Measurements from ENCODE around the gene NKAPD1.

NKAPD1 gene

DNA sequence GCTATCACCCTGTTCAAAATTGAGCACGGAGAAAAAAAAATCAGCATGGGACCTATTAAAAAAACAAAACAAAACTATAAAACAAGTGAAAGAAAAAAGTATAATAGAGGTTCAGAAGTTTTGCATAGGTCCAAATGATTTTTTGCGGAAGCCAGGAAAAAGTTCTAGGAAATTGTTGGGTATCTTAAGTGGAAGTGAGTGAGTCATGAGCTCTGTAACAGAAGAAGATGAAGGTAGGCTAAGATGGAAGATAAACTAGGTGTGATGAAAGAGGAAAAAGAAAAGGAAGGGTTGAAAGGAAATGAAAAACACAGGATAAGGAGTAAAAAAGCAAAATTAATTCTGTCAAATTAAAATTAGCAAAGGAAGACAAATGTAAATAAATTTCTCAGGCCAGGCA lies 40.4 kb downstream of the NKAPD1 start:
- TF ChIP-seq, protein P1, sequence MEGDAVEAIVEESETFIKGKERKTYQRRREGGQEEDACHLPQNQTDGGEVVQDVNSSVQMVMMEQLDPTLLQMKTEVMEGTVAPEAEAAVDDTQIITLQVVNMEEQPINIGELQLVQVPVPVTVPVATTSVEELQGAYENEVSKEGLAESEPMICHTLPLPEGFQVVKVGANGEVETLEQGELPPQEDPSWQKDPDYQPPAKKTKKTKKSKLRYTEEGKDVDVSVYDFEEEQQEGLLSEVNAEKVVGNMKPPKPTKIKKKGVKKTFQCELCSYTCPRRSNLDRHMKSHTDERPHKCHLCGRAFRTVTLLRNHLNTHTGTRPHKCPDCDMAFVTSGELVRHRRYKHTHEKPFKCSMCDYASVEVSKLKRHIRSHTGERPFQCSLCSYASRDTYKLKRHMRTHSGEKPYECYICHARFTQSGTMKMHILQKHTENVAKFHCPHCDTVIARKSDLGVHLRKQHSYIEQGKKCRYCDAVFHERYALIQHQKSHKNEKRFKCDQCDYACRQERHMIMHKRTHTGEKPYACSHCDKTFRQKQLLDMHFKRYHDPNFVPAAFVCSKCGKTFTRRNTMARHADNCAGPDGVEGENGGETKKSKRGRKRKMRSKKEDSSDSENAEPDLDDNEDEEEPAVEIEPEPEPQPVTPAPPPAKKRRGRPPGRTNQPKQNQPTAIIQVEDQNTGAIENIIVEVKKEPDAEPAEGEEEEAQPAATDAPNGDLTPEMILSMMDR (IDR thresholded peaks at IDR 0.05): no peak
- no peak for TF ChIP-seq ZFX (IDR thresholded peaks at IDR 0.05; ENCODE audit: borderline replicate concordance)
- H3K27ac ChIP-seq: no peak overlapping the region

DNA sequence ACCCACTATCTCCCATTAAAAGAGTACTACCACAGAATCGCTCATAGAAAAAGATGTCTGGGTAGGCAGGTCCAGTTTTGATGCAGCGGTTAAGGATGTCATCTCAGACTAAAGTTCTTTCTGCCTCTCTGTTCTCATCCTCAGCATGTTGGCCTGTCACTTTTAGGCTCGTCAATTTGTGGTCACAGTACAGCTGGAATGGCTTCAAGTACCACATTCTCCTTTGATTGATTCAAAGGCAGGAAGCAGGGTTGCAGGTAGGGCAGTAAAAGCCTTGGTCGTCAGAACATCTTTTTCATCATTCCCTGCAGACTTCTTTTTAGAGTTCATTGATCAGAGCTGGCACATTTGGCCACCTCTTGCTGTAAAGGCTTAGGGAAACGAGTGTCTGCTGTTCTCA lies 41.3 kb downstream of the NKAPD1 start:
- no peak overlapping the region for H3K27ac ChIP-seq
- no peak for TF ChIP-seq ZFX (IDR thresholded peaks at IDR 0.05; ENCODE audit: borderline replicate concordance)
- TF ChIP-seq, protein P1 (IDR thresholded peaks at IDR 0.05): no peak

DNA sequence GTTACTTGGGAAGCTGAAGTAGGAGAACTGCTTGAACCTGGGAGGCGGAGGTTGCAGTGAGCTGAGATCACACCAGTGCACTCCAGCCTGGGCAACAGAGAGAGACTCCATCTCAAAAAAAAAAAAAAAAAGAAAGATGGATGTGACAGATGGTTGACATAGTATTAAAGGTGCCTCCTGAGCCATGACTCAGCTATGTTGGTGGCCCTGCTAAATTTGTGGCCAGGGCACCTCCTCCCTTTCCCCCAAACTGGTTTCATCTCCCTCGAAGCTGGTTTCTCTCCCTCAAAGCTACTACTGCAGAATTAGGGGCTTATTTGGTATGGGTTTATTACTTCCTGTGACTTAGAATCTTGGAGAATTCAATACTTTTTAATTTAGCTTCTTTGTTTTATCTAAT lies 44.1 kb downstream of the NKAPD1 start:
- H3K27ac ChIP-seq: no peak overlapping the region
- TF ChIP-seq, protein P1 (IDR thresholded peaks at IDR 0.05): no peak
- TF ChIP-seq ZFX (IDR thresholded peaks at IDR 0.05; ENCODE audit: borderline replicate concordance): no peak

DNA sequence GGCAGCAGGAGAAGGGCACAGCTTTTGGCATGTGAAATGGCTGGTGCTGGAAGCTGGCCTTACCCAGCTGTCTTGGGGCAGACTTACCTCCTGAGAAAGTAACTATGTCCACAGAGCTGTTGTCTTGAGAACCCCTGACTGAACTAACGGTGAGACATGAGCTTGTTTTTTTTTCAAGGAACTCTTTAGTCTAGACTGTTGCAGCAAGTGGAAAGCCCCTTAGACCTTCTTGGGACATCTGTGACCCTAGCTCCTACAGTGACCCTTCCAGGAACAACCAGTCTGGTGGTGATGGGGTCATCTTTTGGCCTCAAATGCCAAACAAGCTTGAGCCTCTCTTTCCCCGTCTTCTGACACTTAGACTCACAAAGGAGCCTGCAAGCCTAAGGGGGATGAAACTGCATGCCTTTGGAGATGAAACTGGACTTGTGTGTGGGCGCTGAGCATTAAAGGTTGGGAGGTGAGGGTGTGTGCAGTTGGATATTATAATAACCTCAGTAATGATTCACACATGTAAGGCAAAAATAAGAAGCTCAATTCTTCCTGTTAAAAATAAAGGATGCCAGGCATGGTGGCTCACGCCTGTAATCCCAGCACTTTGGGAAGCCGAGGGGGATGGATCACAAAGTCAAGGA lies 48.0 kb downstream of the NKAPD1 start:
- H3K27ac ChIP-seq: no peak overlapping the region
- TF ChIP-seq, protein P1 (IDR thresholded peaks at IDR 0.05): no peak
- TF ChIP-seq ZFX (IDR thresholded peaks at IDR 0.05; ENCODE audit: borderline replicate concordance): no peak

DNA sequence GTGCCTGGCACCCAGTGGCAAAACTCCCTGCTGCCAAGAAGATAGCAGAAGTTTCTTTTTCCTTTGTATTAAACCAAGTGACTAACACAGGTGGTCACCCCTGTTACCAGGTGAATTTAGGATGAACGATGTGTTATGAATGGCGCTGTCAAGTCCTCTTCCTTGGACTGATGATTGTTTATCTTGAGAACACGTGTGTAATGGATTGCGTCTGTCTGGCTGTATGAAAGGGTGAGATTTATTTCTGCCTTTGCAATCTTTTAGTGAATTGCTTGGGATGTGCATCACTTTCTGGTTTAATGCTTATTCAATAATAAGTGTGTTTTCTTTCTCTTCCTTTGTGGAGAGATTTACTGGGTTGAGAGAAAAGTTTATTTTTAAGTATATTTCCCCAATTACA lies 49.0 kb downstream of the NKAPD1 start:
- TF ChIP-seq, protein P1 (IDR thresholded peaks at IDR 0.05): no peak
- no peak for TF ChIP-seq ZFX (IDR thresholded peaks at IDR 0.05; ENCODE audit: borderline replicate concordance)
- no peak overlapping the region for H3K27ac ChIP-seq

DNA sequence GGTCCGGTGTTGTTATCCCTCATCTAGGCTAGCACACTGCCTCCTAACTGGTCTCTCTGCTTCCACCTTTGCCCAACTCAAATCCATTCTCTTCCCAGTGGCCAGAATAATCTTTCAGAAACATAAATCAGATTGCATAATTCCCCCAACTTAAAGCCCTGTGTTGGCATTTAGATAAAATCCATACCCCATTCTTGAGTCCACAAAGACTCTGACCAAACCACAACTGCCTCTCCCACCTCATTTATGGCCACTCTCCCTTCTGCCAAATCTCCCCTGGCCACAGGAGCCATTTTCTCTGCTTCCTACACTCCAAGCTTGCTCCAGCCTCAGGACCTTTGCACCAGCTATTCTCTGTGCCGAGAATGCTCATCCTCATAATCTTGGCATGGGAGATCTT lies 53.0 kb downstream of the NKAPD1 start:
- TF ChIP-seq, protein P1 (IDR thresholded peaks at IDR 0.05): no peak
- no peak for TF ChIP-seq ZFX (IDR thresholded peaks at IDR 0.05; ENCODE audit: borderline replicate concordance)
- no peak overlapping the region for H3K27ac ChIP-seq

DNA sequence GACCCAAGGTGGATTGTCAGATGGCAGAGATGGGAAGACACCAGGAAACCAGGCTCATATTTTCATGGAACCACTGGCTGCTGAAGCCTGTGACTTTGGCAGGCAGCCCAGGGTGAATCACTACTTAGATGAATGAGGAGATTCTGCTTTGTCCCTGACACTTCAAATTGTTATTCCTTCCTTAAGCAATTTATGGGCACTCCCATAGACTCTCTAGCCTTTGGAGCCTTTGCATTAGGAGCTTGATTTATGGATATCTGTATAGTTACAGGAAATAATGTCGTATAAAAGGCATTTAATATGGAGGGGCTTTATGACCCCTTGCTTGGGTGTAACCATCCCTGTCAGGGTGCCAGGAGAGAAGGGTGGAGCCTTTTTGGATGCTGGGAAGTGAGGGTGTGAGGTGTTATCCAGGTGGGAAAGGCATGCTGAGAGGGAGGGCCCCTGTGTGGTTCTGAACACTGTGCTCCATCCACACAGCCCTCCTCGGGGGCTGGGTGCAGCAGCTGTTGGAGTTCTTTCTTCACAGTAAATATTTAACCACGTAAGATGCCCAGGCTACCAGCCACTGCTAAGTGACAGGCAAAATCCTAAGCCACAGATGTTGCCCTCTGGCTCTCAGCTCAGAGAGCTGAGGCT lies 54.5 kb downstream of the NKAPD1 start:
- H3K27ac ChIP-seq: no peak overlapping the region
- no peak for TF ChIP-seq ZFX (IDR thresholded peaks at IDR 0.05; ENCODE audit: borderline replicate concordance)
- TF ChIP-seq, protein P1 (IDR thresholded peaks at IDR 0.05): no peak
